KMS-11 (cell line): ENCODE data around the gene ZNF580.

Experiments
- H2AFZ ChIP-seq: fragments of 200-600 bp; sonication (generic); 2 replicates; pipeline ENCODE4 v1.6.1; 2016; ENCODE audit warnings: antibody characterized with exemption, mixed run types, low read depth
- H3K27ac ChIP-seq: fragments of 200-600 bp; sonication (generic); 2 replicates; pipeline ENCODE4 v1.6.1; 2016; ENCODE audit warnings: mild to moderate bottlenecking, mixed run types
- H3K27me3 ChIP-seq: fragments of 200-600 bp; sonication (generic); 2 replicates; pipeline ENCODE4 v1.6.1; 2017; ENCODE audit warnings: mild to moderate bottlenecking, low read depth, mixed run types, moderate library complexity; ENCODE audit not compliant: insufficient read depth
- H3K36me3 ChIP-seq: fragments of 200-600 bp; sonication (generic); 2 replicates; pipeline ENCODE4 v1.6.1; 2017; ENCODE audit warnings: mild to moderate bottlenecking, mixed run types; ENCODE audit not compliant: insufficient read depth
- H3K4me1 ChIP-seq: fragments of 200-600 bp; sonication (generic); 2 replicates; pipeline ENCODE4 v1.6.1; 2016; ENCODE audit warnings: mild to moderate bottlenecking, low read depth, mixed run types; ENCODE audit not compliant: poor library complexity, severe bottlenecking
- H3K4me2 ChIP-seq: fragments of 200-600 bp; sonication (generic); 2 replicates; pipeline ENCODE4 v1.7.0; 2016; ENCODE audit warnings: mild to moderate bottlenecking, mixed run types
- H3K4me3 ChIP-seq: fragments of 200-600 bp; sonication (generic); IDR thresholded peaks from 2 replicates; pipeline ENCODE4 v1.6.1; 2017; ENCODE audit warnings: low read depth, low read length, mixed read lengths; ENCODE audit not compliant: insufficient read depth
- H3K79me2 ChIP-seq: fragments of 200-600 bp; sonication (generic); 2 replicates; pipeline ENCODE4 v1.6.1; 2016; ENCODE audit warnings: low read depth, mixed run types; ENCODE audit not compliant: insufficient read depth
- H3K9ac ChIP-seq: fragments of 200-600 bp; sonication (generic); 2 replicates; pipeline ENCODE4 v1.6.1; 2016; ENCODE audit warnings: mild to moderate bottlenecking, mixed run types
- H4K20me1 ChIP-seq: fragments of 200-600 bp; sonication (generic); 2 replicates; pipeline ENCODE4 v1.6.1; 2016; ENCODE audit warnings: mild to moderate bottlenecking, mixed run types; ENCODE audit not compliant: insufficient read depth
- TF ChIP-seq, protein P1 (sequence below): fragments of 200-600 bp; sonication (generic); conservative IDR thresholded peaks from 2 replicates; pipeline ENCODE4 v1.6.1; 2017; ENCODE audit warnings: low read depth, mild to moderate bottlenecking, antibody characterized with exemption, low read length, moderate library complexity, mixed read lengths

Gene ZNF580

GRCh38 chr19:55656988-55657747 lies 16.4 kb downstream of the ZNF580 start:
- H3K79me2 ChIP-seq = peaks cover 64% of the 10 kb centered on the region
- H3K36me3 ChIP-seq = peaks cover 6% of the 10 kb centered on the region; the same call in 1 of the 2 replicates
- H3K27me3 ChIP-seq = no peaks in the 10 kb centered on the region
- no peak overlapping the region for H2AFZ ChIP-seq
- peaks cover 22% of the 10 kb centered on the region for H3K4me1 ChIP-seq
- H3K4me2 ChIP-seq = peak overlapping the region; percentile 88
- no peak overlapping the region; the same call in 1 of the 2 replicates for H3K9ac ChIP-seq
- H3K27ac ChIP-seq = no peak overlapping the region
- H3K4me3 ChIP-seq = no peak overlapping the region
- TF ChIP-seq, protein P1, sequence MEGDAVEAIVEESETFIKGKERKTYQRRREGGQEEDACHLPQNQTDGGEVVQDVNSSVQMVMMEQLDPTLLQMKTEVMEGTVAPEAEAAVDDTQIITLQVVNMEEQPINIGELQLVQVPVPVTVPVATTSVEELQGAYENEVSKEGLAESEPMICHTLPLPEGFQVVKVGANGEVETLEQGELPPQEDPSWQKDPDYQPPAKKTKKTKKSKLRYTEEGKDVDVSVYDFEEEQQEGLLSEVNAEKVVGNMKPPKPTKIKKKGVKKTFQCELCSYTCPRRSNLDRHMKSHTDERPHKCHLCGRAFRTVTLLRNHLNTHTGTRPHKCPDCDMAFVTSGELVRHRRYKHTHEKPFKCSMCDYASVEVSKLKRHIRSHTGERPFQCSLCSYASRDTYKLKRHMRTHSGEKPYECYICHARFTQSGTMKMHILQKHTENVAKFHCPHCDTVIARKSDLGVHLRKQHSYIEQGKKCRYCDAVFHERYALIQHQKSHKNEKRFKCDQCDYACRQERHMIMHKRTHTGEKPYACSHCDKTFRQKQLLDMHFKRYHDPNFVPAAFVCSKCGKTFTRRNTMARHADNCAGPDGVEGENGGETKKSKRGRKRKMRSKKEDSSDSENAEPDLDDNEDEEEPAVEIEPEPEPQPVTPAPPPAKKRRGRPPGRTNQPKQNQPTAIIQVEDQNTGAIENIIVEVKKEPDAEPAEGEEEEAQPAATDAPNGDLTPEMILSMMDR = no peak
- H4K20me1 ChIP-seq = peaks cover 5% of the 10 kb centered on the region; the same call in 1 of the 2 replicates

DNA sequence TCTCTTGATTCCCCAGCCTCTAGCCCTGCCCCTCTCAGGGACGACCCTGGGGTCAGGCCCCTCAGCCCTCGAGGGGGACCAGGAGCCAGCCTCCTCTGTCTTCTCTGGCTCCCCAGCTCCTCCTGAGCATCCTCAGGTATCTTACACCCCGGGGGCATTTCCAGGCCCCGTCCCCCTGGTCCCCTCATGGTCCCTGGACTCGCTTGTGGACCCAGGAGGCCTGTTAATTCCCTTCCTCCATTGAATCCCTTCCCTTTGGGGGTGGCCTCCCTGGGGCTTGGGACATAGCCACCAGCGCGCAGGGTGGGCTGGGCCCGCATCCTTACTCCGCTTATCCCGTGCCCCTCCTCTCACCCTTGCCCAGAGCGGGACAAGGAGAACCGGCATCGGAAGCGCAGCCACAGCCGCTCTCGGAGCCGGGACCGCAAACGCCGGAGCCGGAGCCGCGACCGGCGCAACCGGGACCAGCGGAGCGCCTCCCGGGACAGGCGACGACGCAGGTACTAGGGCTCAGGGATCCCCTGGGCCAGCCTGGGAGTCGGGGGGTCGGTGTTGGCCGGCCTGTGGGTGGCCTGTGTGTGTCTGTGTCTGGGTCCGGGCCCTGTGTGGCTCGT lies 18.2 kb downstream of the ZNF580 start:
- no peaks in the 10 kb centered on the region for H3K27me3 ChIP-seq
- no peak overlapping the region for H2AFZ ChIP-seq
- H3K27ac ChIP-seq = no peak overlapping the region
- H3K36me3 ChIP-seq = peaks cover 18% of the 10 kb centered on the region; the same call in 1 of the 2 replicates
- H3K4me1 ChIP-seq = peaks cover 22% of the 10 kb centered on the region
- peaks cover 16% of the 10 kb centered on the region for H4K20me1 ChIP-seq
- H3K4me2 ChIP-seq = 0 out of 2 replicates have a peak overlapping the region, but pooled peaks have one; percentile 2
- TF ChIP-seq, protein P1 = no peak
- no peak overlapping the region for H3K9ac ChIP-seq
- H3K4me3 ChIP-seq = no peak overlapping the region
- peaks cover 81% of the 10 kb centered on the region for H3K79me2 ChIP-seq

DNA sequence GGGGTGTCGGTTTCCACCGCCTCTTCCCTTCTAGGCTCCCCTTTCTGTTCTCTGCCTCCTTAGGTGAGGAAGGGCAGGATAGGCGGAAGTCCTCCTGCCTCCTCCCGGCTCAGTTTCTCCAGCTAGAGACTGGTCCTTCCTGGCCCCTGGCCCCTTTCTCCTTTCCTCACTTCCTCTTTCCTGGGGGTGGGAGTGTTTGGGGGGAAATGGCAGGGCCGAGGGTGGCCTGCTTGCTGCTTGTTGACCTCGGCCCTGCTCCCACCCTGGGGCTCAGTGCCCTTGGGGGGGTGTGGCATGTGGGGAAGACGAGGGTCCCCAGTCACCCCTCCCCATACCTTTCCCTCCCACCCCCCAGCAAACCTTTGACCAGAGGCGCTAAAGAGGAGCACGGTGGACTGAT lies 19.0 kb downstream of the ZNF580 start:
- no peaks in the 10 kb centered on the region for H3K27me3 ChIP-seq
- H3K27ac ChIP-seq = no peak overlapping the region
- H3K36me3 ChIP-seq = peaks cover 18% of the 10 kb centered on the region; the same call in 1 of the 2 replicates
- H3K4me3 ChIP-seq = no peak overlapping the region
- H3K4me1 ChIP-seq = peaks cover 22% of the 10 kb centered on the region
- no peak overlapping the region for H3K4me2 ChIP-seq
- TF ChIP-seq, protein P1 = no peak
- peaks cover 16% of the 10 kb centered on the region for H4K20me1 ChIP-seq
- H3K9ac ChIP-seq = no peak overlapping the region
- H3K79me2 ChIP-seq = peaks cover 90% of the 10 kb centered on the region
- H2AFZ ChIP-seq = no peak overlapping the region

DNA sequence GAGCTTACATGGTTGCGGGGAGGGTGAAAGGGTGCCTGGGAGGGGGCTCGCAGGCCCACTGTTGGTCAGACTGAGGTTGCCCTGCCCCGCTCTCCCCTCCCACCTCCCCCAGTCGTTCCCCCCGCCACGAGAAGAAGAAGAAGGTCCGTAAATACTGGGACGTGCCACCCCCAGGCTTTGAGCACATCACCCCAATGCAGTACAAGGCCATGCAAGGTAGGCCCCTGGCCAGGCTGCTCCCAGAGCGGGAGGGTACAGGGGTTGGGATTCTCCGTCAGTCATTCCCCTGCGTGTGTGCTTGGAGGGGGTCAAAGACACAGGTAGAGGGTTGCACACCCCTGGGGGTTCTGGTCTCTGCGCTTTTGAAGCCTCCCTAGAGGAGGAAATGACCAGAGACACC lies 19.6 kb downstream of the ZNF580 start:
- peaks cover 94% of the 10 kb centered on the region for H3K79me2 ChIP-seq
- TF ChIP-seq, protein P1 = no peak
- H2AFZ ChIP-seq = no peak overlapping the region
- no peak overlapping the region for H3K4me2 ChIP-seq
- no peak overlapping the region for H3K4me3 ChIP-seq
- no peak overlapping the region for H3K27ac ChIP-seq
- H3K4me1 ChIP-seq = peaks cover 22% of the 10 kb centered on the region
- no peaks in the 10 kb centered on the region for H3K27me3 ChIP-seq
- H3K9ac ChIP-seq = no peak overlapping the region
- peaks cover 16% of the 10 kb centered on the region for H4K20me1 ChIP-seq
- H3K36me3 ChIP-seq = peaks cover 18% of the 10 kb centered on the region; the same call in 1 of the 2 replicates
